SK-N-SH (cell line): ENCODE results near the gene BOC. TPM values are rescaled to one million over a fixed set of nuclear protein-coding genes. Genes with fewer than 3 reads are reported as not detected.

Experiments
- CTCF ChIA-PET: fragments of 300-600, 350-600 bp; formaldehyde crosslinking; extraction: SDS; loops from one replicate; lab custom pipeline; 2021; lab: Yijun Ruan, JAX
- POLR2A ChIA-PET: fragments of 350-600 bp; sonication (Branson Sonifier 250); formaldehyde crosslinking; extraction: SDS; loops from one replicate; lab custom pipeline; 2020; ENCODE audit warnings: antibody characterized with exemption, inconsistent platforms; lab: Yijun Ruan, JAX
- DNase-seq: peaks from one replicate; pipeline ENCODE4 v3.0.0; 2012
- H2AFZ ChIP-seq: fragments of 200-600 bp; sonication (generic); 2 replicates; pipeline ENCODE4 v1.8.1; 2016; ENCODE audit warnings: antibody characterized with exemption, mild to moderate bottlenecking, low read depth
- H3F3A ChIP-seq: fragments of 200-600 bp; sonication (generic); replicated peaks from 2 replicates; pipeline ENCODE3; 2016; ENCODE audit warnings: antibody characterized with exemption, mild to moderate bottlenecking; ENCODE audit not compliant: insufficient read depth
- H3K27ac ChIP-seq, 2 experiments: fragments of 200-500 bp in 1 of 2; fragments of 200-600 bp in 1 of 2; sonication (Bioruptor generic) in 1 of 2; sonication (generic), shearing (Covaris generic) in 1 of 2; 2 replicates each; pipeline versions ENCODE4 v1.5.1 to v1.6.1; 2014 to 2016; ENCODE audit warnings: low read depth in 2 of 2, inconsistent platforms in 1 of 2, low read length in 1 of 2, mild to moderate bottlenecking in 1 of 2, mixed read lengths in 1 of 2
- H3K27me3 ChIP-seq: fragments of 200-600 bp; sonication (generic), shearing (Covaris generic); 2 replicates; pipeline ENCODE4 v1.6.1; 2016; ENCODE audit warnings: mixed run types; ENCODE audit not compliant: insufficient read depth
- H3K36me3 ChIP-seq, 2 experiments: fragments of 200-500 bp in 1 of 2; fragments of 200-600 bp in 1 of 2; sonication (Bioruptor generic) in 1 of 2; sonication (generic) in 1 of 2; replicated peaks in 1 of 2; 2 replicates each; pipeline versions ENCODE3 to v1.5.1; 2014 to 2016; ENCODE audit warnings: low read length in 1 of 2, mild to moderate bottlenecking in 1 of 2; ENCODE audit not compliant: insufficient read depth in 2 of 2, control insufficient read depth in 1 of 2
- H3K4me1 ChIP-seq, 2 experiments: fragments of 200-500 bp in 1 of 2; fragments of 200-600 bp in 1 of 2; sonication (Bioruptor generic) in 1 of 2; sonication (generic), shearing (Covaris generic) in 1 of 2; 2 replicates each; pipeline versions ENCODE4 v1.5.1 to v1.6.1; 2014 to 2016; ENCODE audit warnings: low read depth in 1 of 2, low read length in 1 of 2, mixed run types in 1 of 2; ENCODE audit not compliant: insufficient read depth in 2 of 2, control insufficient read depth in 1 of 2
- H3K4me2 ChIP-seq: fragments of 200-600 bp; sonication (generic), shearing (Covaris generic); 2 replicates; pipeline ENCODE4 v1.6.1; 2017; ENCODE audit warnings: mixed run types
- H3K4me3 ChIP-seq, 2 experiments: fragments of 200-500 bp in 1 of 2; fragments of 200-600 bp in 1 of 2; sonication (Bioruptor generic) in 1 of 2; sonication (generic), shearing (Covaris generic) in 1 of 2; 2 replicates each; pipeline versions ENCODE4 v1.5.1 to v1.8.1; 2014 to 2016; ENCODE audit warnings: low read depth in 2 of 2, inconsistent platforms in 1 of 2, low read length in 1 of 2, mild to moderate bottlenecking in 1 of 2, mixed read lengths in 1 of 2, moderate library complexity in 1 of 2
- H3K79me2 ChIP-seq: fragments of 200-600 bp; sonication (generic); 2 replicates; pipeline ENCODE4 v1.8.1; 2017; ENCODE audit warnings: mild to moderate bottlenecking; ENCODE audit not compliant: insufficient read depth
- H3K9ac ChIP-seq: fragments of 200-600 bp; sonication (generic); 2 replicates; pipeline ENCODE4 v1.6.1; 2017; ENCODE audit warnings: mixed run types
- H3K9me2 ChIP-seq: fragments of 200-600 bp; sonication (generic); 2 replicates; pipeline ENCODE4 v1.6.1; 2017; ENCODE audit warnings: mixed run types
- H3K9me3 ChIP-seq: fragments of 200-600 bp; sonication (generic); 2 replicates; pipeline ENCODE4 v1.6.1; 2017; ENCODE audit warnings: mixed run types, mild to moderate bottlenecking, moderate library complexity
- H4K20me1 ChIP-seq: fragments of 200-600 bp; sonication (generic); 2 replicates; pipeline ENCODE4 v1.6.1; 2017; ENCODE audit warnings: mild to moderate bottlenecking, mixed run types; ENCODE audit not compliant: insufficient read depth
- CTCF ChIP-seq: fragments of 200-600 bp; sonication (generic); IDR thresholded peaks from 2 replicates; pipeline ENCODE4 v1.6.1; 2017; ENCODE audit warnings: antibody characterized with exemption, mild to moderate bottlenecking, moderate library complexity
- EZH2phosphoT487 ChIP-seq: fragments of 200-600 bp; sonication (generic); IDR thresholded peaks from 2 replicates; pipeline ENCODE4 v1.6.1; 2017; ENCODE audit warnings: low read depth, mixed run types, mild to moderate bottlenecking, antibody characterized with exemption, moderate library complexity, borderline replicate concordance
- JUND ChIP-seq: IDR thresholded peaks from 2 replicates; pipeline ENCODE4 v1.4.0; 2012
- MEF2A ChIP-seq: IDR thresholded peaks from 2 replicates; pipeline ENCODE4 v1.4.0; 2012; ENCODE audit warnings: low read depth, borderline replicate concordance
- MXI1 ChIP-seq: IDR thresholded peaks from 2 replicates; pipeline ENCODE4 v1.6.1; 2012; ENCODE audit warnings: mild to moderate bottlenecking, low read depth, low read length, improper control_type of control experiment
- NFIC ChIP-seq: IDR thresholded peaks from 2 replicates; pipeline ENCODE4 v1.4.0; 2012; ENCODE audit warnings: borderline replicate concordance
- RAD21 ChIP-seq: IDR thresholded peaks from 2 replicates; pipeline ENCODE4 v1.6.1; 2012; ENCODE audit warnings: mild to moderate bottlenecking, low read length
- RCOR1 ChIP-seq: fragments of 150-350 bp; IDR thresholded peaks from 2 replicates; pipeline ENCODE4 v1.6.1; 2017; ENCODE audit warnings: antibody characterized with exemption, low read length
- RXRA ChIP-seq: IDR thresholded peaks from 2 replicates; pipeline ENCODE4 v1.4.0; 2012; ENCODE audit warnings: low read depth, mild to moderate bottlenecking, borderline replicate concordance
- SIN3A ChIP-seq: IDR thresholded peaks from 2 replicates; pipeline ENCODE4 v1.6.1; 2012; ENCODE audit warnings: low read depth, mild to moderate bottlenecking, low read length, moderate library complexity, borderline replicate concordance
- TCF12 ChIP-seq: IDR thresholded peaks from 2 replicates; pipeline ENCODE4 v1.4.0; 2012
- TEAD4 ChIP-seq: IDR thresholded peaks from 2 replicates; pipeline ENCODE4 v1.4.0; 2012; ENCODE audit warnings: mild to moderate bottlenecking, borderline replicate concordance; ENCODE audit not compliant: insufficient read depth
- WGBS: methylation state at CpG from one replicate; pipeline ENCODE4 v1.1.6; 2017; ENCODE audit warnings: low lambda C conversion rate; 5-methylcytosine and 5-hydroxymethylcytosine counted together
- polyA plus RNA-seq, 3 experiments: library from polyadenylated mRNA; depleted of rRNA; stranded (reverse); fragments of >200 nt; gene quantifications; 2 replicates each; pipeline ENCODE4 v1.2.3, GENCODE V29; 2012
- TF ChIP-seq, protein P1 (sequence below): fragments of 150-350 bp; IDR thresholded peaks from 2 replicates; pipeline ENCODE4 v1.6.1; 2016; ENCODE audit warnings: mild to moderate bottlenecking, low read depth, low read length

The BOC gene
- polyA plus RNA-seq, 1 of the 3 experiments (the other 2 are of a cell fraction) = 6.6 TPM

- TF ChIP-seq RAD21 = no peak
- TF ChIP-seq, protein P1, sequence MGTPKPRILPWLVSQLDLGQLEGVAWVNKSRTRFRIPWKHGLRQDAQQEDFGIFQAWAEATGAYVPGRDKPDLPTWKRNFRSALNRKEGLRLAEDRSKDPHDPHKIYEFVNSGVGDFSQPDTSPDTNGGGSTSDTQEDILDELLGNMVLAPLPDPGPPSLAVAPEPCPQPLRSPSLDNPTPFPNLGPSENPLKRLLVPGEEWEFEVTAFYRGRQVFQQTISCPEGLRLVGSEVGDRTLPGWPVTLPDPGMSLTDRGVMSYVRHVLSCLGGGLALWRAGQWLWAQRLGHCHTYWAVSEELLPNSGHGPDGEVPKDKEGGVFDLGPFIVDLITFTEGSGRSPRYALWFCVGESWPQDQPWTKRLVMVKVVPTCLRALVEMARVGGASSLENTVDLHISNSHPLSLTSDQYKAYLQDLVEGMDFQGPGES = no peak
- TF ChIP-seq MXI1 = no peak
- no peak for TF ChIP-seq RXRA
- no peak for TF ChIP-seq RCOR1
- no peak for TF ChIP-seq NFIC
- no peak for TF ChIP-seq EZH2phosphoT487
- no peak for TF ChIP-seq CTCF
- TF ChIP-seq TCF12 = no peak
- no peak for TF ChIP-seq JUND
- TF ChIP-seq SIN3A = no peak
- Histone ChIP-seq H3K79me2 (no peaks in the 10 kb centered on the region), H3K27me3 (no peaks in the 10 kb centered on the region), H3F3A (no peaks in the 10 kb centered on the region), H3K9me2 (no peaks in the 10 kb centered on the region), H3K27ac (no peak overlapping the region), H3K9me3 (no peaks in the 10 kb centered on the region), H3K4me1 (peaks cover 0 to 19% of the 10 kb centered on the region in 2 experiments; a peak in 1 of 4 replicates), H4K20me1 (no peaks in the 10 kb centered on the region), H3K4me3 (no peak overlapping the region), H3K4me2 (no peak overlapping the region), H2AFZ (no peak overlapping the region), H3K9ac (no peak overlapping the region), H3K36me3 (peaks cover 0 to 19% of the 10 kb centered on the region in 2 experiments)
- no peak for DNase-seq
- ChIA-PET CTCF (interaction anchor here (0.8 to 4.2 kb wide), 2 partner anchors 18 to 262 kb away, joined by 4 to 19 read pairs; no protein-coding TSS in a partner anchor), POLR2A (interaction anchor here (0.5 to 1.1 kb wide), 2 partner anchors 122 to 245 kb away, joined by 3 to 5 read pairs; partner anchors contain the start of gene SPICE1)
- 100% methylated on average over 2 of the region's 2 CpGs for WGBS
Observed at GRCh38 chr3:113270068-113270467, 58.7 kb downstream of the BOC start.

GRCh38 chr3:113270786-113271185 lies 59.4 kb downstream of the BOC start:
- Histone ChIP-seq H3F3A (no peaks in the 10 kb centered on the region), H3K79me2 (no peaks in the 10 kb centered on the region), H3K9ac (no peak overlapping the region), H3K4me2 (no peak overlapping the region), H3K4me3 (no peak overlapping the region), H3K27ac (no peak overlapping the region), H3K9me2 (no peaks in the 10 kb centered on the region), H4K20me1 (no peaks in the 10 kb centered on the region), H3K4me1 (peaks cover 0 to 22% of the 10 kb centered on the region in 2 experiments; a peak in 1 of 4 replicates), H2AFZ (no peak overlapping the region), H3K27me3 (no peaks in the 10 kb centered on the region), H3K9me3 (no peaks in the 10 kb centered on the region), H3K36me3 (peaks cover 0 to 19% of the 10 kb centered on the region in 2 experiments)
- ChIA-PET POLR2A (interaction anchor here (0.5 kb wide), 1 partner anchor 244 kb away, joined by 5 read pairs; the partner anchor contains the start of gene SPICE1), CTCF (interaction anchor here (4.2 kb wide), 1 partner anchor 17 kb away, joined by 19 read pairs; no protein-coding TSS in a partner anchor)
- WGBS = 92% methylated on average over 7 of the region's 9 CpGs
- no peak for DNase-seq
- TF ChIP-seq TEAD4 (no peak), MEF2A (no peak)
